ENCODE results near the gene TRAPPC2B. TPM values are rescaled to one million over a fixed set of nuclear protein-coding genes. Genes with fewer than 3 reads are reported as not detected.
"Not testable (repeated sequence)": the region's sequence is repeated elsewhere in the genome, so short reads cannot be mapped to it uniquely, and the experiment has no call there.

Gene TRAPPC2B
- polyA plus RNA-seq, 3 donors: 15.7 to 18.1 (median 17.8) TPM

DNA sequence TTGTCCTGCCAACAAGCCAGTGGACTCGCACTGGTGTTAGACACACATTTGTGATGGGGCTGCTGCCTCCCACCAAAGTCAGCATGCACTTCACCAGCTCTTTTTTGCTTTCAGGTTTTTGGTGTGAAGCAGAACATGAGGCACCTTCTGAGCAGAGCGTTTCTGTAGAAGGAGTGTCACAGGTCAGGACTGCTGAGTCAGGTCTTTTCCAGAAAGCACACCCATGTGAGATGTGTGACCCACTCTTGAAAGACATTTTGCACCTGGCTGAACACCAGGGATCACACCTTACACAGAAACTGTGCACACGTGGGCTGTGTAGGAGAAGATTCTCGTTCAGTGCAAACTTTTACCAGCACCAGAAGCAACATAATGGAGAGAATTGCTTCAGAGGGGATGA lies 7.4 kb upstream of the TRAPPC2B start:
- no peak for DNase-seq

GRCh38 chr19:57357406-57357805 lies 5.9 kb upstream of the TRAPPC2B start:
- DNase-seq: no peak

- no peak for DNase-seq
These were observed 4.1 kb upstream of the TRAPPC2B start for GRCh38 chr19:57359300-57359699.

DNA sequence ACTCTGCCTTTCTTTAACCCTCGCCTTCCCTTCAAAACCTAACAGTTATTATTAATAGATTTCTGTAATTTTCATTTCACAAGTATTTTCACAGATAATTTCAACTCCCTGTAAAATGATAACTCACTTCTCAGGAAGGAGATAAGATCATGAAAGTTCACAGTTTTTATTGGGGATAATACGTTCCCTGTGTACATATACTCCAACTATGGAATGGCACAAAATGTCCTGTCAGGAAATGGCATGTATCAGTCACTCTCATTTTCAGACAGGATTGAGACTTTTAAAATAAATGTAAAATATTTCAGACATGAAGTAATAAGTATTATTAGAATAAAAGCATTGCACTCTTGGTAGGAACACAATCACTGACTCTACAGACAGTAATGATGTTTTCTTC lies 932 bp upstream of the TRAPPC2B start:
- no peak for DNase-seq

GRCh38 chr19:57363688-57364181 lies 384 bp downstream of the TRAPPC2B start:
- no peak for DNase-seq

- no peak for DNase-seq
These were observed 3.4 kb downstream of the TRAPPC2B start for GRCh38 chr19:57366776-57367175.

DNA sequence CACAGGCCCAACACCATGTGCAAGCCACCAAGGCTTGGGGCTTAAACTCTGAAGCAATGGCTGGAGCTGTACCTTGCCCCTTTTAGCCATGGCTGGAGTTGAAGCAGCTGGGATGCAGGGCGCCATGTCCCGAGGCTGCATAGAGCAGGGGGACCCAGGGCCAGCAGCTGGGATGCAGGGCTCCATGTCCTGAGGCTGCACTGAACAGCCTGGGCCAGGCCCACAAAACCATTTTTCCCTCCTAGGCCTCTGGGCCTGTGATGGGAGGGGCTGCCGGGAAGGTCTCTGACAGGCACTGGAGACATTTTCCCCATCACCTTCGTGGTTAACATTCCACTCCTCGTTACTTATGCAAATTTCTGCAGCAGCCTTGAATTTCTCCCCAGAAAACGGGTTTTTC lies 10.8 kb downstream of the TRAPPC2B start:
- no peak for DNase-seq

DNA sequence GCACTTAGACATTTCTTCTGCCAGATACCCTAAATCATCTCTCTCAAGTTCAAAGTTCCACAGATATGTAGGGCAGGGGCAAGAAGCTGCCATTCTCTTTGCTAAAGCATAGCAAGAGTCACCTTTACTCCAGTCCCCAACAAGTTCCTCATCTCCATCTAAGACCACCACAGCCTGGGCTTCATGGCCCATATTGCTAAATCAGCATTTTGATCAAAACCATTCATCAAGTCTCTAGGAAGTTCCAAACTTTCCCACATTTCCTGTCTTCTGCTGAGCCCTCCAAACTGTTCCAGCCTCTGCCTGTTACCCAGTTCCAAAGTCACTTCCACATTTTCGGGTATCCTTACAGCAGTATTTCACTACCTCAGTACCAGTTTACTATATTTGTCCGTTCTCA lies 11.3 kb downstream of the TRAPPC2B start:
- DNase-seq: not testable (repeated sequence)

- DNase-seq: no peak
These were observed 12.8 kb downstream of the TRAPPC2B start for GRCh38 chr19:57376151-57376550.

DNA sequence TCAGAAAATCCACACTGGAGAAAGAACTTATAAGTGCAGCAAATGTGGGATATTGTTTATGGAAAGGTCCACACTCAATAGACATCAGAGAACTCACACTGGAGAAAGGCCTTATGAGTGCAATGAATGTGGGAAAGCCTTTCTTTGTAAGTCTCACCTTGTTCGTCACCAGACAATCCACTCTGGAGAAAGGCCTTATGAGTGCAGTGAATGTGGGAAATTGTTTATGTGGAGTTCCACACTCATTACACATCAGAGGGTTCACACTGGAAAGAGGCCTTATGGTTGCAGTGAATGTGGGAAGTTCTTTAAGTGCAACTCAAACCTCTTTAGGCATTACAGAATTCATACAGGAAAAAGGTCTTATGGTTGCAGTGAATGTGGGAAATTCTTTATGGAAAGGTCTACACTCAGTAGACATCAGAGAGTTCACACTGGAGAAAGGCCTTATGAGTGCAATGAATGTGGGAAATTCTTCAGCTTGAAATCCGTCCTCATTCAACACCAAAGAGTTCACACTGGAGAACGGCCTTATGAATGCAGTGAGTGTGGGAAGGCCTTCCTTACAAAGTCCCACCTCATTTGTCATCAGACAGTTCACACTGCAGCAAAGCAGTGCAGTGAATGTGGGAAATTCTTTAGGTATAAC lies 14.3 kb downstream of the TRAPPC2B start:
- no peak for DNase-seq

- no peak for DNase-seq
These were observed 17.6 kb downstream of the TRAPPC2B start for GRCh38 chr19:57380923-57381322.

DNA sequence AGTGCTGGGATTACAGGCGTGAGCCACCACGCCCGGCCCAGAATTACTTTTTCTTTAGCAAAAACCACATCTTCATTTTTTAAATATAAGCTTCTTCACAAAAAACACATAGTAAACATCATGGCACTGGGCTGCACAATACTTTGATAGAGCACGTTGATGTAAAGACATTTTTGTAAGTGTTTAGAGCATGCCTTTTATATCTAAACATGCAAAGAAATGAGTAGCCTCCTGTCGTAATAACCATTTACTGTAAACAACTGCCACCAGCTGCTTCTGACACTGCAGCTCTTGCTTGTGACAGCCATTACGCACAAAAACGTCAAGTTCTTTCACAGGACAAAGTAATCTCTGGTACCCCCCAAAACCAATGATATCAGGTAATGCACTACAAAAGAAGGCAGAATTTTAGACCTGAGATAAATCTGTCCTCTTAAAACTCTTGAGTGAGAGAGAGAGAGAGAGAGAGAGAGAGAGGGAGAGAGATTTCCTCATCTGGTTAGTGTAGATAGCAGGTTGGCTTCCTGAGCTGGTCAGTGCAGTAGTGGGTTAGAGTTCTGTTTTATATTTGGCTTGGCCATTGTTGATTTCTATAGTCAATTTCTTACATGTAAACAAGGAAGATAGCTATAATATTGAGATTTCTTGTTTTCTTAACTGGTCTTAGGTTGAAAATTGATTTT lies 19.6 kb downstream of the TRAPPC2B start:
- no peak for DNase-seq

- DNase-seq: no peak
These were observed 25.9 kb downstream of the TRAPPC2B start for GRCh38 chr19:57389194-57389729.

DNA sequence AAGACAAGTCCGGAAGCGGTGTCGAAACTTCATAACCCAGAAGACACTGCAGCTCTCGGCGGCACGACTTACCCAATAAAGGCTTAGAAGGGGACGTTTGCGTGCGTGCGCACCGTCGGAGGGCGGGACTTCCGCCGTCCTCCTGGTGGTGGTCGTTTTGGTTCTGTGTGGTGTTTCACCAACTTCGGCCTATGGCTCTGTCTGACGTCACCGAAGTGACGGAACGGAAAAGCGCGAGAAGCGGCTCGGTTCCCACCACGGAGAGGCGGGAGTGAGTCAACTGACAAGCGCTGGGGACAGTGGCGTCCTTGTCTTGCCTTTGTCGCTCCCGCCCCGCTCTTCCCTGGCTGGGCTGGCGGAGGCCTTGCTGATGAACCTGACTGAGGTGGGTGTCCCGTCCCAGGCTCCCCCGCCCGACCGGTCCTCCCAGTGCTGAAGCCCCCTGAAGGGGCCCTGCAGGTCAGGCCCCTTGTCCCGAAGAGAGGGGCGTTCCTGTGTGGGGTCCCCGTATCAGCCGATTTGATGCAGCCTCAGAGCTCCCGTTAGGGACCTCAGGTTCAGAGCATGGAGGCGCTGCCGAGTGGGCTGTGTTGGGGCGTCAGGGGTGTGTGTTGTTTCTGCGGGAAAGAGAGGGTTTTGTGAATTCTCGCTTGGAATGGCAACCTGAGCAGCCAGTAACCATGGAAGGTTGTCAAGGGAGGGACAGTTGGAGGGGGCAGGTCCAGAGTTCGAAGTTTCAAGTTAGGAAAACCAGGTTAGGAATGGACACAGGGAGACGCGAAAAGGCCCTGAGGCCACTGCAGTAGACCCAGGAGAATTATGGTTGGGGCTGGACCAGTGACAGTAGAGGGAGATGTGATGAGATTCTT lies 26.6 kb downstream of the TRAPPC2B start, which contains the start of gene ZNF548:
TSS of gene ZNF548 (plus strand) at position 125 of the 869 bp plus-strand sequence. CDS start at position 371, 246 bp downstream.
- peak; percentile 98 for DNase-seq

GRCh38 chr19:57395710-57396109 lies 32.4 kb downstream of the TRAPPC2B start:
- DNase-seq: no peak

GRCh38 chr19:57398868-57399267 lies 35.5 kb downstream of the TRAPPC2B start:
- no peak for DNase-seq

DNA sequence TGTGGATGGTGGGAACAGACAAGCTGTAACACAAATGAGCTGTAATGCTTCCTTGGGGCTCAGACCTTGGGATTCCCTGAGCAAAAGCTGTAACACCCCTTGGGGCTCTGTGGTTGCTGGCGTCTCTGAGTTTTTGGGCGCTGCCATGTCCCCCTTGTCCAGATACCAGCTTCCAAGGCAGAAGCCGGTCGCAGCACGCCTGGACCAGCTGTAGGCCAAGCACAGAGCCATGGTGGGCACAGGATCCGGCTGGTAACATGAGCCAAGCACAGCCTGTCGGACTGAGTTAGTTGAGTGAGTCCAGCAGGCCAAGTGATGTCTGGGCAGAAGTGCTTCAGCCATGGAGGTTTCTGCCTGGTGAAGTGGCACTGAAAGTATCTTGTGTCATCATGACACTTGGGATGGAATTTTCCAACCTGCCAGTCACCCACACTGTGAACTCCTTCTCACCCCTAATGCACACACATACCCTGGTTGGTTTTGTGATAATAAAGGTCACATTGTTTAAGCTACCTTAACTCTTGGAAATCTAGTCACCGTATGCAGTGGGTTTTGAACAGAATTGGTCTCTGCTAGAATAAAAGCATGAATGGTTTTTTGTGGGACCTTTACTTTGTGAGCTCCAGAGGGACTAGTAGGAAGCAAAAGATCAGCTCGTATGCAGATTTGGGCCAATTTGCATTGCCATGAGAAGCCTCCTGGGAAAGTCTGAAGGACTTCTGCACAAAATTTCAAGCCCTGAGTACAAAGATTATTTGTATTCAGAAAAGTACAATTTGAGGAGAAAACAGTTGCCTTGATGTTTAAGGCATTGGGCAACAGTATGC lies 40.6 kb downstream of the TRAPPC2B start:
- no peak for DNase-seq

DNA sequence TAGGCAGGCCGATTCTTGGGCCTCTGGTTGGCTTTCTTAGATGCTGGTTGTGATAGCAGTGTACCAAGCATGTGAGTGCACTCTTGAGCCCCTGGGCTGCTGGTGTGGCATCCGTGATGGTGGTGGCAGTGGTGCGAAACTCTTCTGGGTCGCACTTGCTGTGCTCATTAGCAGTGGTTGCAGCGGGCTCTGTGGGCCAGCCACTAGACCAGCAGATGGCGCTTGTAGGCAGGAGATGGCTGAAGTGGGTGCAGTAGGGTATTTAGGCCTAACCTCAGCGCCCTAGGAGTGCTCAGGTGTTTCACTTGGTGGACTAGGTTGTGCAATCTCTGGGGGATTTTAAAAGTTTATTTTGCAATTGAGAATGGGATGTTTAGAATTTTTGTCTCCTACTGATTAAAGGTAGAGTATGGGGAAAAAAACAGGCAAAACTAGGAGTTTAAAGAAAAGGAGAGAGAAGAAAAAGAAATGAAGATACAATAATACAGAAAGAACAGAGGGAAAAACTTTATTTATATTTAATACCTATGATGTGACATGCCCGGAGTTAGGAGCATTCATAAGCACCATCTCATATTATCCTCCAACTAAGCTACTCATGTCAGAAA lies 43.3 kb downstream of the TRAPPC2B start:
- peak; percentile 43 for DNase-seq

- peak; percentile 93 for DNase-seq
These were observed 47.7 kb downstream of the TRAPPC2B start, which contains the start of gene ZNF17 for GRCh38 chr19:57410877-57411671. ZNF17 (plus strand) TSS chr19:57411161; CDS start chr19:57413616, 2,455 bp downstream.
